ENCODE results near the gene GPA33.

The GPA33 gene

GRCh38 chr1:167012570-167012969 is 77.6 kb downstream of the GPA33 start:
- TF ChIP-seq REST (IDR thresholded peaks at IDR 0.05; ENCODE audit: low read depth) = peak; percentile 13; the same call in 1 of the 2 replicates
- TF ChIP-seq EGR1 (IDR thresholded peaks at IDR 0.05) = no peak

GRCh38 chr1:167011560-167012191 is 78.5 kb downstream of the GPA33 start:
- no peak for TF ChIP-seq YY1 (IDR thresholded peaks at IDR 0.05; ENCODE audit: low read depth)
- no peak for TF ChIP-seq TEAD4 (IDR thresholded peaks at IDR 0.05)
- TF ChIP-seq USF1 (IDR thresholded peaks at IDR 0.05) = no peak
- TF ChIP-seq ZBTB7A (IDR thresholded peaks at IDR 0.05; ENCODE audit: low read depth) = no peak
- no peak for TF ChIP-seq NFIC (IDR thresholded peaks at IDR 0.05)
- no peak for TF ChIP-seq REST (IDR thresholded peaks at IDR 0.05; ENCODE audit: low read depth)
- no peak for TF ChIP-seq TAF1 (IDR thresholded peaks at IDR 0.05; ENCODE audit: low read depth)
- no peak for TF ChIP-seq RAD21 (IDR thresholded peaks at IDR 0.05; ENCODE audit: low read depth)
- TF ChIP-seq TCF12 (IDR thresholded peaks at IDR 0.05; ENCODE audit: low read depth) = no peak
- no peak for TF ChIP-seq CREB1 (IDR thresholded peaks at IDR 0.05; ENCODE audit: low read depth)
- TF ChIP-seq CEBPB (IDR thresholded peaks at IDR 0.05) = no peak

DNA sequence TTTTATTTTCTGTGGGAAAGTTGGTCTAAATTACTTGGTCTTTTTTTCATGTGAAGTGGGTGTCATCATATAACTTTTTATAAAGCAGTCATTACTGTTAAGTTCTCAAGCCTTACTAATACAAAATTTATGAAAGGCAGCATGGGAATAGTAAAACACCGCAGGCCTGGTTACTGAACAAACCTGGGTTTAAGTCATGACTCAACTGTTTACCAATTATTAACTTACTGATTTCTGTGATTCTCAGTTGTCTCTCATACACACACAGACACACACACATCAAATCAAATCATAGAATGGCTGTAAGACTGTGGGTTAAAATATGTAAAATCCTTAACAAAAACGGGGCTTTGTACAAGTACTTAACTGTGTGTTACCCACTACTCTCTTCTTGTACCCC is 86.5 kb downstream of the GPA33 start:
- TF ChIP-seq NFIC (IDR thresholded peaks at IDR 0.05) = no peak
- TF ChIP-seq EP300 (IDR thresholded peaks at IDR 0.05; ENCODE audit: borderline replicate concordance) = no peak
- TF ChIP-seq YY1 (IDR thresholded peaks at IDR 0.05; ENCODE audit: low read depth) = no peak
- no peak for TF ChIP-seq EGR1 (IDR thresholded peaks at IDR 0.05)
- TF ChIP-seq TCF12 (IDR thresholded peaks at IDR 0.05; ENCODE audit: low read depth) = no peak
- no peak for TF ChIP-seq TAF1 (IDR thresholded peaks at IDR 0.05; ENCODE audit: low read depth)
- TF ChIP-seq CEBPB (IDR thresholded peaks at IDR 0.05) = no peak
- no peak for TF ChIP-seq RAD21 (IDR thresholded peaks at IDR 0.05; ENCODE audit: low read depth)
